GM10266 (cell line): ENCODE measurements around the gene ARHGEF4.

Experiments used
- DNase-seq: peaks from one replicate; pipeline ENCODE4 v3.0.0; 2012; ENCODE audit errors: extremely low spot score
- CTCF ChIP-seq: IDR thresholded peaks from 2 replicates; pipeline ENCODE4 v1.5.1; 2012; ENCODE audit warnings: mild to moderate bottlenecking, low read depth; ENCODE audit not compliant: control insufficient read depth, insufficient read depth; ENCODE audit errors: missing control alignments

ARHGEF4 gene

GRCh38 chr2:130964931-130965330, 128.2 kb downstream of the ARHGEF4 start:
- no peak for DNase-seq
- no peak for TF ChIP-seq CTCF

GRCh38 chr2:130966149-130966774, 129.5 kb downstream of the ARHGEF4 start:
- no peak for TF ChIP-seq CTCF
- no peak for DNase-seq

GRCh38 chr2:130966775-130967490, 130.2 kb downstream of the ARHGEF4 start:
- TF ChIP-seq CTCF = no peak
- DNase-seq = no peak

GRCh38 chr2:130972410-130972809, 135.7 kb downstream of the ARHGEF4 start:
- no peak for DNase-seq
- no peak for TF ChIP-seq CTCF

GRCh38 chr2:130975729-130976128, 139.0 kb downstream of the ARHGEF4 start:
- no peak for TF ChIP-seq CTCF
- DNase-seq = no peak

GRCh38 chr2:130976591-130977237, 140.0 kb downstream of the ARHGEF4 start:
- no peak for TF ChIP-seq CTCF
- no peak for DNase-seq

- DNase-seq = no peak
- no peak for TF ChIP-seq CTCF
Measured at GRCh38 chr2:130977461-130978050, 140.8 kb downstream of the ARHGEF4 start.
